Effector memory CD4-positive, alpha-beta T cell (primary cell): ENCODE results near the gene MYRFL.

ENCODE experiments used
- DNase-seq, 3 donors: peaks; one replicate each; pipeline ENCODE4 v3.0.0-alpha.2; 2020
- H3K27ac ChIP-seq: 2 replicates; pipeline ENCODE4 v1.7.0; 2013; ENCODE audit warnings: mild to moderate bottlenecking, low read length, moderate library complexity; ENCODE audit not compliant: insufficient read depth, poor library complexity, severe bottlenecking
- H3K27me3 ChIP-seq: replicated peaks from 2 replicates; pipeline ENCODE4 v1.7.0; 2013; ENCODE audit warnings: mild to moderate bottlenecking, low read length; ENCODE audit not compliant: insufficient read depth, control insufficient read depth, poor library complexity, severe bottlenecking
- H3K36me3 ChIP-seq: 2 replicates; pipeline ENCODE4 v1.7.0; 2013; ENCODE audit warnings: mild to moderate bottlenecking, low read length, moderate library complexity; ENCODE audit not compliant: control insufficient read depth, insufficient read depth
- H3K4me1 ChIP-seq: 2 replicates; pipeline ENCODE4 v1.7.0; 2013; ENCODE audit warnings: low read length, mild to moderate bottlenecking; ENCODE audit not compliant: control insufficient read depth, insufficient read depth, poor library complexity, severe bottlenecking
- H3K4me3 ChIP-seq: 2 replicates; pipeline ENCODE4 v1.7.0; 2013; ENCODE audit warnings: low read length, low read depth, mild to moderate bottlenecking; ENCODE audit not compliant: insufficient read depth, poor library complexity, severe bottlenecking
- H3K9me3 ChIP-seq: 2 replicates; pipeline ENCODE4 v1.7.0; 2013; ENCODE audit warnings: mild to moderate bottlenecking, low read length, moderate library complexity; ENCODE audit not compliant: control insufficient read depth

Gene MYRFL

DNA sequence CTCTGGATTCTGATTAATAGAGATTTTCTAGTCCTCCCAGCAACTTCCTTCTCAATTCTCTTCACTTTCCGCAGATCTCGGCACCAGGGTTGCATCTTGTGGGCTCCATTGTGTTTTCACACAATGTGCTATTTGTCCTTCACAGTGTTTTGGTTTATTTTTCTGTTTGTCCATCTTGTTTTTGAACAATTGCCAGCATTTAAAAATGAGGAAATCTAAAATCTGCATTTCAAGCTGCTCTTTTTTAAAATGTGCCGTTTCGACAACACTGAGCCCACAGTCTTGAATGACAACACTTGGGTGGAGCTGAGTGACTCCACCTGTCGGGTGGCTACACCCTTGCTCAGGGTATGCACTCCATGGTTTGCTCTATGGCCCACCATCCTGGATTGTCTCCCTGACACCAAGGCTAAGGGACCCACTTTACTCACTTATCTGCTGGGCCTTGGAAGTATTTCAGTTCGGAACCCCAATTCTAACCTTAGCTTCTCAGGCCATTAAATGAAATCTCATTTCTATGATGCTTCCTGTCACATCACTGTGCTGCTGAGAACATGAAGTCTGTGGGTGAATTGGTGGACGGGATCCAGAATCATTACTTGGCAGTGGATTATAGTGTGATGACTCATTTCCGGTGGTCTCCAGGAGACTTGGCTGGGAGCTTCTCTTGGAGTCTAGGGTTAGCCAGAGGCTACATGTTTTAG lies 3.4 kb upstream of the MYRFL start:
- no peak overlapping the region for H3K27ac ChIP-seq
- DNase-seq: no peak
- H3K36me3 ChIP-seq: no peaks in the 10 kb centered on the region
- no peaks in the 10 kb centered on the region for H3K9me3 ChIP-seq
- H3K27me3 ChIP-seq: no peaks in the 10 kb centered on the region
- no peaks in the 10 kb centered on the region for H3K4me1 ChIP-seq
- H3K4me3 ChIP-seq: no peak overlapping the region

DNA sequence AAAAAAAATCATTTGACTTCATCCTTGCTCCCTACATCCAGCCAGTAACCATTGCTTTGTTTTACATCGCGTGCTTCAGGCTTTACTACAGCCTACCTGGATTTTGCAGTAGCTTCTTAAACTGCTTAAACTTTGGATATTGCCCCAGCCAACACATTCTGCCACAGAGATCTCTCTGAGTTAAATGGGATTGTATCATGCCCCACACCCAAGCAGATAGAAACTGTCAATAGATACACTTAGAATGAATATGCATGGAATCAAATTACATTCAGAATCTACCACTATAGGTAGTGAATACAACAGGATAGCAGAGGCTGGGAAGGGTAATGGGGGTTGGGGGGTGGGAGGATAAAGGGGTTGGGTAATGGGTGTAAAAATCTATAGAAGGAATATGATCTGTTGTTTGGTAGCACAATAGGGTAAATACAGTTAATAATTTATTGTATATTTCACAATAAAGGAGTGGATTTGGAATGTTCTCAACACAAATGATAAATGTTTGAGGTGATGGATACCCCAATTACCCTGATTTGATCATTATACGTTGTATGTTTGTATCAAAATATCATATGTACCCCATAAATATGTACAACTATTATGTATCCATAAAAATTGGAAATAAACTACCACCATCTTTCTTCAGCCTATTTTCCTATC lies 2.7 kb upstream of the MYRFL start:
- Histone ChIP-seq H3K9me3 (no peaks in the 10 kb centered on the region), H3K36me3 (no peaks in the 10 kb centered on the region), H3K4me3 (no peak overlapping the region), H3K27ac (no peak overlapping the region), H3K4me1 (no peaks in the 10 kb centered on the region), H3K27me3 (no peaks in the 10 kb centered on the region)
- DNase-seq: no peak

DNA sequence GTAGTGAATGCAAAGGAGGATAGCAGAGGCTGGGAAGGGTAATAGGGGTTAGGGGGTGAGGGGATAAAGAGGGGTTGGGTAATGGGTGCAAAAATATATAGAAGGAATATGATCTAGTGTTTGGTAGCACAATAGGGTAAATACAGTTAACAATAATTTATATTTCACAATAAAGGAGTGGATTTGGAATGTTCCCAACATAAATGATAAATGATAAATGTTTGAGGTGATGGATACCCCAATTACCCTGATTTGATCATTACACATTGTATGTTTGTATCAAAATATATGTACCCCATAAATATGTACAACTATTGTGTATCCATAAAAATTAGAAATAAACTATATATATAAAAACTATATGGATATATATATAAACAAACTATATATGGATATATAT lies 999 bp upstream of the MYRFL start:
- no peak for DNase-seq
- H3K4me3 ChIP-seq: no peak overlapping the region
- no peaks in the 10 kb centered on the region for H3K27me3 ChIP-seq
- H3K27ac ChIP-seq: no peak overlapping the region
- H3K4me1 ChIP-seq: no peaks in the 10 kb centered on the region
- H3K9me3 ChIP-seq: no peaks in the 10 kb centered on the region
- H3K36me3 ChIP-seq: no peaks in the 10 kb centered on the region

DNA sequence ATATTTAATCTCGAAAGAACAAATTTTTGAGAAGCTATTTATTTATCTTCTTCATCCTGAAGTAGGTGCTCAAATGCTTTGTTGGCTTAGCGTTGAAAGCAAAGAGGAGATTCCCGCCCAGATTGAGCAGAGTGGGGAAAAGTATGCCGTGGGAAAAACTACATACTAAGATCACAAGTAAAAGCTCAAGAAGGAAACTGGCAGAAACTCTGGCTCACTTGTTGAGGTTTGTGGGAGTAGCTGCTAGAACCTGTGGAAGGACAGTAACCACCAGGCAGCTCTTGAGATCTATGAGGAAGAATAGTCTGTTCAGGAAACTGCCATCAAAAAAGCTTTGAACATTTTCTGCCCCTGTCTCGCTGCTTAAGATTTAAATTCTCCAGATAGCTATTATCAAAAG lies 3.9 kb downstream of the MYRFL start:
- H3K36me3 ChIP-seq: no peaks in the 10 kb centered on the region
- H3K27me3 ChIP-seq: no peaks in the 10 kb centered on the region
- H3K27ac ChIP-seq: no peak overlapping the region
- H3K4me3 ChIP-seq: no peak overlapping the region
- no peaks in the 10 kb centered on the region for H3K9me3 ChIP-seq
- no peak for DNase-seq
- no peaks in the 10 kb centered on the region for H3K4me1 ChIP-seq

DNA sequence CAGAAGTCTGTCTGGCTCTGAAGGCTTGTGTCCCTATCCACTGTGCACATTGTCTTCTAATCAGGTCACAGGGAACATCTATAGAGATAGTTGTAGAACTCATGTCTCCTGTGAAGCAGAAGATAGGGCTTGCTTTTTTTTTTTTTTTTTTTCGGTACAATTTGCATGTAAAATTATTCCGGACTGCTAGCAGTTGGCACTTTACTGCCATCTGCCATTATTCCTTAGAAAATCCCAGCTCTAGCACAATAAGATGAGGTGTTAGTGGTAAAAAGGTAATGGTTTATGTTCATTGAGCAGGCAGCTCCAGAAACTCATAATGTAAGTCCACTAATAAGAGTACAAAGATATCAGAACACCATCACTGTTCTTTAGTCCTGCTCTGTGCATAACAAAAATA lies 8.7 kb downstream of the MYRFL start:
- Histone ChIP-seq H3K27me3 (no peaks in the 10 kb centered on the region), H3K9me3 (no peaks in the 10 kb centered on the region), H3K4me3 (no peak overlapping the region), H3K27ac (no peak overlapping the region), H3K36me3 (no peaks in the 10 kb centered on the region), H3K4me1 (no peaks in the 10 kb centered on the region)
- DNase-seq: no peak

DNA sequence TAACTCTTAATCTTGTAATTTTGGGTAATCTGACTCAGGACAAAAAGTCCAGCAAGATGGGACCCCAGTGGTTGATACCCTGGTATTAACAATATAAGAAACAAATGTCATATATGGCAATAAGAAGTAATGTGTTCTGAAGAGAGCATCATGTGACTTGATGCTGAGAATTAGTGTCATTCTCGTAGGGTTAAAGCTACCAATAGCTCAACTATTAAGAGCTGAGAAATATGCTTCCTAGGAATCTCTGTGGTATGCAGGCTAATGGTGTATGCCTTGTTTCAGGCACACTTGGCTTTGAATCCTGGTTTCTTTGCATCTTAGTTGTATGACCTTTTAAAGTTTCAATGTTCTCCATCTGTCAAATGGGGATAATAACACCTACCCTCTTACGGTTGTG lies 9.1 kb downstream of the MYRFL start:
- H3K4me3 ChIP-seq: no peak overlapping the region
- no peak for DNase-seq
- no peak overlapping the region for H3K27ac ChIP-seq
- H3K27me3 ChIP-seq: no peaks in the 10 kb centered on the region
- H3K36me3 ChIP-seq: no peaks in the 10 kb centered on the region
- H3K9me3 ChIP-seq: no peaks in the 10 kb centered on the region
- no peaks in the 10 kb centered on the region for H3K4me1 ChIP-seq

DNA sequence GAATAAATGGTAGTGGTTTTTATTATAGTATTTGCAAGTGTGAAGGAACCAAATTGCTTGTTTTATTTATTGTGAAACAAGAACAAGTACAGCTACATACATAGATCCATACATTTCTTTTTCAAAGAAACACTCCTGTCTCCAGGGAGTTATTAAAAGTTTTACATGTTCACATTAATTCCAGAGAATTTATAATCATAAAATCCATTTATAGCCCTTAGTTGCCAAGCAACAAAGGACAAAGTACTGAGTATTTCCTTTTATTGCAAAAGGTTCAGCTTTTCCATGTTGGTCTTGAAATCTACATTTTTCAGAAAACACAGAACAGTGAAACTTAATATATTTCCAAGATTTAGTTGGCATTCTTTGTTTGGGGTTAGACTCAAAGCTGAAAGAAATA lies 9.5 kb downstream of the MYRFL start:
- DNase-seq: no peak
- Histone ChIP-seq H3K4me1 (no peaks in the 10 kb centered on the region), H3K36me3 (no peaks in the 10 kb centered on the region), H3K27ac (no peak overlapping the region), H3K9me3 (no peaks in the 10 kb centered on the region), H3K27me3 (no peaks in the 10 kb centered on the region), H3K4me3 (no peak overlapping the region)

DNA sequence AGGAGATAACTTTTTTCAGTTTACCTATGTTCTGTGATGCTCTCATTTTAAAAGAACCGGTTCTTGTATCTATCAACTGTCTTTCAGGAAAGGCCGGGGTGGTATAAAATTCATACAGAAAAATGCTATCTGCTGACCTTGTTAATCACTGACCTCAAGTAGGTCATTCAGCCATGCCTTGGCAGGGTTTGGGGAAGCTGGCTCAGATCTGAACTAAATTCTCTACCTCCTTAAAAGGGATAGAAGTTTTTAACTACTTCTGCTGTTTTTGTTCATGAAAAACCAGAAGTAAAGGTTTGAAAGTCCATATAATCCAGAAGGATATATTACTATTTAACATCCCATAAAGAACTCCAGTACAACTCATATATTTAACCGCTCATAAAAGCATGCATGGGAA lies 10.1 kb downstream of the MYRFL start:
- no peak for DNase-seq
- Histone ChIP-seq H3K9me3 (no peaks in the 10 kb centered on the region), H3K27ac (no peak overlapping the region), H3K4me3 (no peak overlapping the region), H3K36me3 (no peaks in the 10 kb centered on the region), H3K4me1 (no peaks in the 10 kb centered on the region), H3K27me3 (no peaks in the 10 kb centered on the region)

DNA sequence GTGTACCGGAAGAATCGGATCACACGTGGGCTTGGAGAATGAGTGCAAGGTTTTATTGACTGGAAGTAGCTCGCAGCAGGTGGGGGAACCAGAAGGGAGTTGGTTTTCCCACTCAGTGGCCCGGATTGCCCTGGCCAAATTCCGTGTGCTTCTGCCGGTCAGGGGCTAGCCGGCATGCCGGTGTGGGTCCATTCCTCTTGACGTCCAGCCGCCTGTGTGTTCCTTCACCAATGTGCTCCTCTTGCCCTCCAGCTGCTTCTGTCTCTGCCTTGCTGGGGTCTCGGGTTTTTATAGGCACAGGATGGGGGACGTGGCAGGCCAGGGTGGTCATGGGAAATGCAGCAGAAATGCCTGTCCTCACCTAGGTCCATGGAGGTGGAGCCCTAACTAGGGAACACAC lies 11.0 kb downstream of the MYRFL start:
- H3K4me1 ChIP-seq: no peaks in the 10 kb centered on the region
- no peaks in the 10 kb centered on the region for H3K27me3 ChIP-seq
- no peak for DNase-seq
- no peaks in the 10 kb centered on the region for H3K9me3 ChIP-seq
- H3K27ac ChIP-seq: no peak overlapping the region
- no peaks in the 10 kb centered on the region for H3K36me3 ChIP-seq
- no peak overlapping the region for H3K4me3 ChIP-seq

DNA sequence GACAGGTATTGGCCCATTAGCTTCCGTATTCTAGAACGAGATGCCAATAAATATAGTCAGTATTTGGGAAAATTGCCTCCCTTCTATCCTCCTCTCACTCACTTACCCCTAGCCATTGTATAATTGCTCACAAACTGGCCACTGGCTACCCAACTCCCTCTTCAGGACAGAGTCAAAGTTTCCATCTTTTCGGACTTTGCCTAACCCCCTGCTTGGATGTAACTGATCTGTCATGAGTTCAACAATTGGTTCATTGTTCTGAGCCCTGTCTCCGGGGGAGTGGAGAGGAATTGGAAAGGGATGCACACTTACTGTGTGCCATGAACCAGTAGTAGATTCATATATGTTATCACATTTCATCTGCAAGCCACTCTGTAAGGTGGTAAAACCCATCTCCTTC lies 12.2 kb downstream of the MYRFL start:
- H3K4me1 ChIP-seq: no peaks in the 10 kb centered on the region

More for the DNA sequence above, 12.2 kb downstream of the MYRFL start:
- Histone ChIP-seq H3K36me3 (no peaks in the 10 kb centered on the region), H3K27me3 (no peaks in the 10 kb centered on the region), H3K4me3 (no peak overlapping the region), H3K27ac (no peak overlapping the region), H3K9me3 (no peaks in the 10 kb centered on the region)
- no peak for DNase-seq
